Upper lobe of left lung (tissue), 4 donors: ENCODE data around the gene NASP.

Source experiments
- CTCF ChIP-seq, 6 experiments: fragments of 450-650 bp in 4 of 6; fragments of 200-600 bp in 2 of 6; sonication (generic) in 2 of 6; IDR thresholded peaks; one replicate each; pipeline ENCODE4 v1.5.1; 2016 to 2019; ENCODE audit warnings: antibody characterized with exemption in 6 of 6
- EP300 ChIP-seq, 4 donors: sonication (generic); formaldehyde crosslinking; IDR thresholded peaks; one replicate each; pipeline ENCODE4 v1.5.1; 2017; ENCODE audit warnings: antibody characterized with exemption in 4 of 4, control low read depth in 2 of 4
- POLR2A ChIP-seq, 4 donors: fragments of 450-650 bp; IDR thresholded peaks; one replicate each; pipeline ENCODE4 v1.5.1; 2016 to 2017; ENCODE audit warnings: antibody characterized with exemption in 4 of 4, mild to moderate bottlenecking in 2 of 4

- TF ChIP-seq POLR2A (IDR thresholded peaks at IDR 0.05) (no peak), CTCF (IDR thresholded peaks at IDR 0.05) (no peak), EP300 (IDR thresholded peaks at IDR 0.05) (no peak)
Observed at GRCh38 chr1:45658171-45658570, 74.3 kb downstream of the NASP start.
